Body of pancreas (tissue), 4 donors: ENCODE measurements around the gene WSCD1. TPM values are rescaled to one million over a fixed set of nuclear protein-coding genes. Genes with fewer than 3 reads are reported as not detected.

ENCODE experiments used
- ATAC-seq: fragments of 150-250 bp; one replicate; pipeline ENCODE4 v1.9.1; 2016
- DNase-seq, 4 donors: peaks; one replicate each; pipeline ENCODE4 v3.0.0-alpha.2; 2019
- H3K27ac ChIP-seq, 4 donors: fragments of 200-600 bp; sonication (generic); 1 replicate in 3 of 4; 2 replicates in 1 of 4; pipeline versions ENCODE4 v1.5.1 to v1.6.1; 2016 to 2019; ENCODE audit warnings: mild to moderate bottlenecking in 1 of 4, mixed read lengths in 1 of 4, moderate library complexity in 1 of 4
- H3K27me3 ChIP-seq, 2 donors: fragments of 200-600 bp; sonication (generic); one replicate each; pipeline ENCODE4 v1.6.0; 2016; ENCODE audit warnings: mild to moderate bottlenecking in 1 of 2
- H3K36me3 ChIP-seq, 2 donors: fragments of 200-600 bp; sonication (generic); replicated peaks in 1 of 2; 2 replicates each; pipeline ENCODE4 v1.5.1; 2016; ENCODE audit warnings: low read depth in 2 of 2; ENCODE audit not compliant: insufficient read depth in 1 of 2
- H3K4me1 ChIP-seq: fragments of 200-600 bp; sonication (generic); one replicate; pipeline ENCODE4 v1.6.0; 2016
- H3K4me3 ChIP-seq, 2 donors: fragments of 200-600 bp; sonication (generic); 1 replicate in 1 of 2; 2 replicates in 1 of 2; pipeline ENCODE4 v1.5.1; 2016 to 2019
- H3K9me3 ChIP-seq, 3 donors: fragments of 200-600 bp; sonication (generic); 1 replicate in 2 of 3; 2 replicates in 1 of 3; pipeline ENCODE4 v1.5.1; 2016
- POLR2A ChIP-seq, 3 donors: fragments of 450-650 bp; IDR thresholded peaks; one replicate each; pipeline ENCODE4 v1.6.1; 2016; ENCODE audit warnings: antibody characterized with exemption in 3 of 3, mild to moderate bottlenecking in 2 of 3
- WGBS, 2 donors: methylation state at CpG; one replicate each; pipeline ENCODE4 v1.1.5; 2017; 5-methylcytosine and 5-hydroxymethylcytosine counted together
- intact Hi-C: fragments of 100-400 bp; cut with DNase I; formaldehyde crosslinking; loops from one replicate; pipeline ENCODE4 v1.15.1; 2023
- total RNA-seq, 2 donors: library from RNA; depleted of rRNA; stranded (reverse); fragments of >200 nt; gene quantifications; one replicate each; pipeline ENCODE4 v1.1.0, GENCODE V29; 2016
- TF ChIP-seq, protein P1 (sequence below), 7 experiments: fragments of 450-650 bp in 4 of 7; fragments of 200-600 bp in 3 of 7; sonication (generic) in 3 of 7; IDR thresholded peaks; one replicate each; pipeline ENCODE4 v1.5.1; 2016 to 2019; ENCODE audit warnings: antibody characterized with exemption in 7 of 7

Gene WSCD1
- total RNA-seq, 2 donors from 2014 or later: 1.8 to 3.0 TPM

DNA sequence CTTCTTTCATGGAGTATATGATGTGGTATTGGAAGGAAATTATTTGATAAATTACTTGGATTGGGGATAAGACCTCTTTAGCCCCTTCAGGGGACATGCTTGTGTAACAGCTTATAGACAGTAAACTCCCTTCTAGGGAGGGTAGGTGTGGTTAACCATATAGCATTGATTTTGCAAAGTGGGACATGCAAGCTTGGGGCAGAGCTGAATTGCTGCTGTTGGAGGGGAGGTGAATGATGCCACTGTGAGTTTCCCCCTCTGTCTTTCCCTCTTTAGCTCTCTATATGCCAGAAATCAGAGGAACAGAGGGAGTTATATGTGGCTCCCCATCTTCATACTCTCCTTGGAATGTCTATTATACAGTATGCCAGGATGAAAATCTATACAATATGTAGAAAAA, 54.7 kb downstream of the WSCD1 start:
- TF ChIP-seq, protein P1, sequence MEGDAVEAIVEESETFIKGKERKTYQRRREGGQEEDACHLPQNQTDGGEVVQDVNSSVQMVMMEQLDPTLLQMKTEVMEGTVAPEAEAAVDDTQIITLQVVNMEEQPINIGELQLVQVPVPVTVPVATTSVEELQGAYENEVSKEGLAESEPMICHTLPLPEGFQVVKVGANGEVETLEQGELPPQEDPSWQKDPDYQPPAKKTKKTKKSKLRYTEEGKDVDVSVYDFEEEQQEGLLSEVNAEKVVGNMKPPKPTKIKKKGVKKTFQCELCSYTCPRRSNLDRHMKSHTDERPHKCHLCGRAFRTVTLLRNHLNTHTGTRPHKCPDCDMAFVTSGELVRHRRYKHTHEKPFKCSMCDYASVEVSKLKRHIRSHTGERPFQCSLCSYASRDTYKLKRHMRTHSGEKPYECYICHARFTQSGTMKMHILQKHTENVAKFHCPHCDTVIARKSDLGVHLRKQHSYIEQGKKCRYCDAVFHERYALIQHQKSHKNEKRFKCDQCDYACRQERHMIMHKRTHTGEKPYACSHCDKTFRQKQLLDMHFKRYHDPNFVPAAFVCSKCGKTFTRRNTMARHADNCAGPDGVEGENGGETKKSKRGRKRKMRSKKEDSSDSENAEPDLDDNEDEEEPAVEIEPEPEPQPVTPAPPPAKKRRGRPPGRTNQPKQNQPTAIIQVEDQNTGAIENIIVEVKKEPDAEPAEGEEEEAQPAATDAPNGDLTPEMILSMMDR (IDR thresholded peaks at IDR 0.05): no peak
- no peak for TF ChIP-seq POLR2A (IDR thresholded peaks at IDR 0.05)
- H3K4me3 ChIP-seq: no peak overlapping the region
- H3K27ac ChIP-seq: no peak overlapping the region
- no peaks in the 10 kb centered on the region for H3K27me3 ChIP-seq
- no peak for ATAC-seq
- H3K9me3 ChIP-seq: peaks cover 0 to 12% (median 0%) of the 10 kb centered on the region in 3 donors
- no peak for DNase-seq
- H3K4me1 ChIP-seq: no peaks in the 10 kb centered on the region
- intact Hi-C loops: no loop called here
- H3K36me3 ChIP-seq: no peaks in the 10 kb centered on the region

DNA sequence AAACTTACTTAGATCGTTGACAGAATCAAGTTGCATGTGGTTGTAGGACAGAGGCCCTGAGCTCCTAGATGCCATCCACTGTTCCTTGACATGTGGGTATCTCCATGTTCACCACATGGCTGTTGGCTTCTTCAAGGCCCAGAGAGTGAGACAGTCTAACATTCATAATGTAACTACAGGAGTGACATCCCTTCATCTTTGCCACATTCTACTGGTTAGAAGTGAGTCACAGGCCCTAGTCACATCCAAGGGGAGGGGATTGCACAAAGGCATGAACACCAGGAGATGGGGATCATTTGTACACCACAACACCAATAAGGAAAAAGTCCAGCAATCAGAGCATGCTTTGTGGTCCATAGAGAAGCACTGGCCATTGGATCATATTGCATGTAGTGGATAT, 56.6 kb downstream of the WSCD1 start:
- intact Hi-C loops: no loop called here

DNA sequence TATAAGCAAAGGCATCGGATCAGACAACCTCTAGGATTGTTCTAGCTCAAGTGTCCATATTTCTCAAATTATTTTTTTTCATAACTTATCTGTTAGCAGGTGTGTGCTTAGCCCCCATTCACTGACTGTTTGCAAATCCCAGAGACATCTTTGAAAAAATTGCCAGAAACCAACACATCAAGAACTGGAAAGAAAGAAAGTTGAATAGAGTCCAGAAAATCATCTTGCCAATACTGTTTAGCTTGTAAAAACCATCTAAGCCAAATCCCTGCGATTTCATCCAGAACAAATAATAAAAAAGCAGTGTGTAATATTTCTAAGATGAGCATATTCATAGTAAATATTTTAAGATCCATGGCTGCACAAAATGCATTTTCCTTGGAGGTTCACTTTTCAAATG, 64.5 kb downstream of the WSCD1 start:
- intact Hi-C loops: no loop called here
- no peaks in the 10 kb centered on the region for H3K4me1 ChIP-seq
- ATAC-seq: no peak
- H3K4me3 ChIP-seq: no peak overlapping the region
- no peak for TF ChIP-seq POLR2A (IDR thresholded peaks at IDR 0.05)
- TF ChIP-seq, protein P1 (IDR thresholded peaks at IDR 0.05): no peak
- H3K9me3 ChIP-seq: no peaks in the 10 kb centered on the region
- 72 to 74% methylated on average over 2 of the region's 2 CpGs for WGBS, 2 donors
- H3K27me3 ChIP-seq: no peaks in the 10 kb centered on the region
- H3K36me3 ChIP-seq: no peaks in the 10 kb centered on the region
- DNase-seq: no peak
- H3K27ac ChIP-seq: no peak overlapping the region

More for the DNA sequence above, 56.6 kb downstream of the WSCD1 start:
- WGBS, 2 donors: 55 to 71% methylated on average over 1 of the region's 1 CpG
- Histone ChIP-seq H3K9me3 (peaks cover 0 to 12% (median 0%) of the 10 kb centered on the region in 3 donors), H3K36me3 (no peaks in the 10 kb centered on the region), H3K4me1 (no peaks in the 10 kb centered on the region), H3K27me3 (no peaks in the 10 kb centered on the region), H3K27ac (no peak overlapping the region), H3K4me3 (no peak overlapping the region)
- TF ChIP-seq POLR2A (IDR thresholded peaks at IDR 0.05): no peak
- TF ChIP-seq, protein P1 (IDR thresholded peaks at IDR 0.05): no peak
- ATAC-seq: no peak
- no peak for DNase-seq

DNA sequence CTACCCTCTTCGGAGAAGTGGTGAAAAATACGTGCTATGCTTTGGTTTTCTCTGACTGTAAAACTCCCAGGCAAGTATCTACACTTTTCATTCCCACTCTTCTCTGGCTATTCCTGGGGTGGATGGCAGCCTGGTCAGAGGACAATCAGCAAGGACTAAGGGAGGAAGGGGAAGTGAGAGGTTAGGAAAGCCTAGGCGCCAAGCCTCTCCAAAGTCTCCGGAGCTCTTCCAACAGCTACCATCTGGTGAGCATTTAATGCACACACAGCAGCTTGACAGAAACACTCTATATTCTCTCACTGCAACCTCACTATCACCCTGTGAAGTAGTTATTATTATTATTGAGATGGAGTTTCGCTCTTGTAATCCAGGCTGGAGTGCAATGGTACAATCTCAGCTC, 65.1 kb downstream of the WSCD1 start:
- intact Hi-C loops: no loop called here
- H3K27me3 ChIP-seq: no peaks in the 10 kb centered on the region
- DNase-seq: no peak
- TF ChIP-seq, protein P1 (IDR thresholded peaks at IDR 0.05): no peak
- no peak for TF ChIP-seq POLR2A (IDR thresholded peaks at IDR 0.05)
- no peak for ATAC-seq
- no peaks in the 10 kb centered on the region for H3K9me3 ChIP-seq
- no peaks in the 10 kb centered on the region for H3K4me1 ChIP-seq
- WGBS, 2 donors: 53 to 66% methylated on average over 5 of the region's 5 CpGs
- no peak overlapping the region for H3K4me3 ChIP-seq
- H3K36me3 ChIP-seq: no peaks in the 10 kb centered on the region
- no peak overlapping the region for H3K27ac ChIP-seq

DNA sequence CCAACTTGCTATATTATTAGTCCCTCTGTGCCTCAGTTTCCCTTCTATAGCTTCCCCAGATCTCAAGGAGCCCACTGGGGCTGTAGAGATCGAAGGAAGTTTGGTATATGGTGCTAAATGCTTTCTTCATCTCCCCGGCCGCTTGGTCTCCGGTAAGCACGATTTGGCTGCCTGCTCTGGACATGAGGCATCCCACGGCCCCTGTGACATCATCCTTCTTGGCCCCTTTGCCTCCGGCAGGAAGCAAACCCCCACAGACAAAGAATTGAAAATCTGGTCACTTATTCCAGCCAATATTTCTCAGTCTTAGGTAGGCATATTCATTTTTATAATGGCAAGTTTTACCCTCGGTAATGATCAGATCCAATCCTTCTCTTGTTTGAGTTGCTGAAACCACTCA, 65.8 kb downstream of the WSCD1 start:
- no peak for TF ChIP-seq POLR2A (IDR thresholded peaks at IDR 0.05)
- TF ChIP-seq, protein P1 (IDR thresholded peaks at IDR 0.05): no peak
- Histone ChIP-seq H3K27ac (no peak overlapping the region), H3K4me3 (no peak overlapping the region), H3K9me3 (no peaks in the 10 kb centered on the region), H3K4me1 (no peaks in the 10 kb centered on the region), H3K27me3 (no peaks in the 10 kb centered on the region), H3K36me3 (no peaks in the 10 kb centered on the region)
- ATAC-seq (no peak), DNase-seq (no peak)
- WGBS, 2 donors: 78 to 84% methylated on average over 8 of the region's 8 CpGs
- intact Hi-C loops: no loop called here
